Mesothelial cell of epicardium (in vitro differentiated cells): ENCODE results near the gene HDLBP. TPM values are rescaled to one million over a fixed set of nuclear protein-coding genes. Genes with fewer than 3 reads are reported as not detected.

Experiments used
- DNase-seq, 2 experiments: peaks; one replicate each; pipeline ENCODE4 v3.0.0; 2021; ENCODE audit warnings: low spot score in 2 of 2; ENCODE audit not compliant: unreplicated experiment in 2 of 2
- H3K27ac Mint-ChIP-seq: 2 replicates; pipeline ENCODE4 v1.8.0; 2021; ENCODE audit warnings: mixed read lengths
- H3K27me3 Mint-ChIP-seq: 2 replicates; pipeline ENCODE4 v1.8.0; 2021; ENCODE audit warnings: low read depth, mixed read lengths
- H3K36me3 Mint-ChIP-seq: 2 replicates; pipeline ENCODE4 v1.8.0; 2021; ENCODE audit warnings: mixed read lengths
- H3K4me1 Mint-ChIP-seq: 2 replicates; pipeline ENCODE4 v1.8.0; 2021; ENCODE audit warnings: mixed read lengths
- H3K4me3 Mint-ChIP-seq: 2 replicates; pipeline ENCODE4 v1.8.0; 2021; ENCODE audit warnings: mild to moderate bottlenecking, moderate library complexity, mixed read lengths
- H3K9me3 Mint-ChIP-seq: 2 replicates; pipeline ENCODE4 v1.8.0; 2021; ENCODE audit warnings: mixed read lengths
- CTCF ChIP-seq: fragments of 200-600 bp; sonication (generic); IDR thresholded peaks from one replicate; pipeline ENCODE4 v1.5.0; 2021; ENCODE audit warnings: antibody characterized with exemption; ENCODE audit not compliant: unreplicated experiment
- total RNA-seq: library from RNA; stranded (reverse); gene quantifications from 3 replicates; pipeline ENCODE4 v1.2.1, GENCODE V29; 2021

HDLBP gene
- total RNA-seq, 1 donor from 2014 or later, result 484 TPM

GRCh38 chr2:241225983-241226382 is 89.5 kb downstream of the HDLBP start:
- Mint-ChIP-seq H3K27ac (no peak overlapping the region), H3K9me3 (no peaks in the 10 kb centered on the region), H3K4me1 (peaks cover 15% of the 10 kb centered on the region), H3K36me3 (peaks cover 19% of the 10 kb centered on the region), H3K4me3 (no peak overlapping the region), H3K27me3 (no peaks in the 10 kb centered on the region)
- no peak for DNase-seq
- TF ChIP-seq CTCF, result no peak

DNA sequence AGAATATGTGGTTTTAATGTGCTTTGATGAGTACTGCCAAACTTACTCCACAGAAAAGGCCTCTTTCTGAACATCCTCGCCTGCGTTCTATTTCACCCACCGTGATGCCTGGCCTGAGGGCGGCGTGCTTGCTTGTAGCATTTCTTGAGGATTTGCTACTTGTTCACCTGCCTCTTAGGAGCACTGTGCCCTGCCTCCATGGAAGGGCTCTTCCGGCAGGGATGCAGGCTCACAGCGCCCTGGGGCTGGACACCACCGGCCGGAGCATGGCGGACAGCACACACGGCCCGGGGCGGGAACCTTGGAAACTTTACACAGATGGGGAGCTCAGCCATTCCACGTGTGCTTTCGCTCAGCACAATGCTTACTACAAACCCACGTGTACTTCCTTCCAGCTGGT is 89.9 kb downstream of the HDLBP start:
- no peaks in the 10 kb centered on the region for H3K9me3 Mint-ChIP-seq
- TF ChIP-seq CTCF, result no peak
- peaks cover 19% of the 10 kb centered on the region for H3K36me3 Mint-ChIP-seq
- no peak for DNase-seq
- no peak overlapping the region for H3K27ac Mint-ChIP-seq
- no peaks in the 10 kb centered on the region for H3K27me3 Mint-ChIP-seq
- H3K4me3 Mint-ChIP-seq, result no peak overlapping the region
- H3K4me1 Mint-ChIP-seq, result peaks cover 15% of the 10 kb centered on the region

GRCh38 chr2:241224851-241225438 is 90.5 kb downstream of the HDLBP start:
- H3K36me3 Mint-ChIP-seq, result peaks cover 19% of the 10 kb centered on the region
- no peaks in the 10 kb centered on the region for H3K27me3 Mint-ChIP-seq
- H3K27ac Mint-ChIP-seq, result peak overlapping the region; percentile 69
- no peaks in the 10 kb centered on the region for H3K9me3 Mint-ChIP-seq
- peaks cover 15% of the 10 kb centered on the region for H3K4me1 Mint-ChIP-seq
- no peak for TF ChIP-seq CTCF
- no peak overlapping the region for H3K4me3 Mint-ChIP-seq
- DNase-seq, result no peak

DNA sequence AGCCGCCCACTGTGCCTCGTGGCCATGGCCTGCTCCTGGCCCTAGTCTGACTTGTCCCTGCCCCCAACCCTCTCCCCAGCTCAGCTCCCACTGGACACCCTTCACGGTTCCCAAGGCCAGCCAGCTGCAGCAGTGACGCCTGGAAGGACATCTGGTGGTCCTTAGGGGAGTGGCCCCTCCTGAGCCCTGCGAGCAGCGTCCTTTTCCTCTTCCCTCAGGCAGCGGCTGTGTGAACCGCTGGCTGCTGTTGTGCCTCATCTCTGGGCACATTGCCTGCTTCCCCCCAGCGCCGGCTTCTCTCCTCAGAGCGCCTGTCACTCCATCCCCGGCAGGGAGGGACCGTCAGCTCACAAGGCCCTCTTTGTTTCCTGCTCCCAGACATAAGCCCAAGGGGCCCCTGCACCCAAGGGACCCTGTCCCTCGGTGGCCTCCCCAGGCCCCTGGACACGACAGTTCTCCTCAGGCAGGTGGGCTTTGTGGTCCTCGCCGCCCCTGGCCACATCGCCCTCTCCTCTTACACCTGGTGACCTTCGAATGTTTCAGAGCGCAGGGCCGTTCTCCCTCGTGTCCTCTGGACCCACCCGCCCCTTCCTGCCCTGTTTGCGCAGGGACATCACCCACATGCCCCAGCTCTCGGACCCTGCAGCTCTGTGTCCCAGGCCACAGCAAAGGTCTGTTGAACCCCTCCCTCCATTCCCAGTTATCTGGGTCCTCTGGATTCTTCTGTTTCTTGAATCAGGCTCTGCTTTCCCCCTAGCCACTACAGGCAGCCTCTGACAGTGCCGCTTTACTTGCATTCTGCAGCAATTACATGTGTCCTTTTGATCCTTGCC is 91.2 kb downstream of the HDLBP start:
- Mint-ChIP-seq H3K27ac (peak overlapping the region; percentile 69), H3K27me3 (no peaks in the 10 kb centered on the region), H3K9me3 (no peaks in the 10 kb centered on the region), H3K4me3 (no peak overlapping the region), H3K4me1 (peaks cover 17% of the 10 kb centered on the region), H3K36me3 (peaks cover 18% of the 10 kb centered on the region)
- DNase-seq, result no peak
- no peak for TF ChIP-seq CTCF

- H3K36me3 Mint-ChIP-seq, result peaks cover 15% of the 10 kb centered on the region
- no peak overlapping the region for H3K27ac Mint-ChIP-seq
- DNase-seq, result no peak
- H3K27me3 Mint-ChIP-seq, result no peaks in the 10 kb centered on the region
- H3K9me3 Mint-ChIP-seq, result no peaks in the 10 kb centered on the region
- H3K4me3 Mint-ChIP-seq, result no peak overlapping the region
- no peak for TF ChIP-seq CTCF
- peaks cover 25% of the 10 kb centered on the region for H3K4me1 Mint-ChIP-seq
Observed at GRCh38 chr2:241223211-241224017, 92.1 kb downstream of the HDLBP start.
